GM20000 (cell line): Measurements from ENCODE around the gene PSORS1C1.

Source experiments
- DNase-seq: peaks from one replicate; pipeline ENCODE4 v3.0.0; 2012; ENCODE audit warnings: low spot score
- CTCF ChIP-seq: IDR thresholded peaks from 2 replicates; pipeline ENCODE4 v1.5.1; 2012; ENCODE audit warnings: mild to moderate bottlenecking, control low read depth; ENCODE audit errors: extremely low read depth, missing control alignments

PSORS1C1 gene

GRCh38 chr6:31098449-31098938, 16.1 kb upstream of the PSORS1C1 start:
- no peak for DNase-seq

GRCh38 chr6:31103136-31103535, 11.5 kb upstream of the PSORS1C1 start:
- no peak for TF ChIP-seq CTCF

More at GRCh38 chr6:31098449-31098938, 16.1 kb upstream of the PSORS1C1 start:
- TF ChIP-seq CTCF, result no peak

GRCh38 chr6:31107052-31107451, 7.5 kb upstream of the PSORS1C1 start:
- TF ChIP-seq CTCF, result no peak
- DNase-seq, result no peak

More at GRCh38 chr6:31103136-31103535, 11.5 kb upstream of the PSORS1C1 start:
- DNase-seq, result no peak

- no peak for TF ChIP-seq CTCF
- DNase-seq, result no peak
These were observed 3.6 kb upstream of the PSORS1C1 start for GRCh38 chr6:31110825-31111582.

- DNase-seq, result no peak
- TF ChIP-seq CTCF, result no peak
These were observed 2.9 kb upstream of the PSORS1C1 start for GRCh38 chr6:31111712-31112111.

GRCh38 chr6:31112478-31112877, 2.1 kb upstream of the PSORS1C1 start, which contains the start of gene C6orf15:
Gene C6orf15, minus strand, starts transcription at chr6:31112575. Its CDS starts 20 bp downstream, at chr6:31112555.
- DNase-seq, result no peak
- no peak for TF ChIP-seq CTCF

- DNase-seq, result no peak
- no peak for TF ChIP-seq CTCF
These were observed 599 bp upstream of the PSORS1C1 start for GRCh38 chr6:31113861-31114540.
